Right hindlimb (tissue), 1 donor: ENCODE data around the gene SLC18B1.

ENCODE experiments used
- DNase-seq: peaks from one replicate; pipeline ENCODE4 v3.0.0-alpha.2; 2018

SLC18B1 gene

DNA sequence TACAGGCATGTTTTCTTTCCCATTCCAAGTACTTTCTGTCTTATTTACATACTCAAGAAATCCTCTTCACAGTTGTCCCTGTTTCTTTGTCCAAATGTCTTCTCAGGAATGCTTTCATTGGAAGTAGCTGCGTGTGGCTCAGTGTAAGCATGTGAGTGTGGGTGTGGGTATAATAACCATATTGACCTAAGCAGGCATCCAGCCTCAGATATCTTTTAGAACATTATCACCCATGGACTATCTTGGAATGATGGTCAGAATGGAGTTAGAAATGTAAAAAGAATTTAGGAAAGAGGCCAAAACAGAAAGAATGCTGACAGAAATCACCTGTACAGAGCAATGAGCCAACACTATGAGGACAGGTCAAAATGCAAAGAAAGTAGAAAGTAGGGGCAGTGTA, 57.2 kb downstream of the SLC18B1 start:
- DNase-seq = no peak

DNA sequence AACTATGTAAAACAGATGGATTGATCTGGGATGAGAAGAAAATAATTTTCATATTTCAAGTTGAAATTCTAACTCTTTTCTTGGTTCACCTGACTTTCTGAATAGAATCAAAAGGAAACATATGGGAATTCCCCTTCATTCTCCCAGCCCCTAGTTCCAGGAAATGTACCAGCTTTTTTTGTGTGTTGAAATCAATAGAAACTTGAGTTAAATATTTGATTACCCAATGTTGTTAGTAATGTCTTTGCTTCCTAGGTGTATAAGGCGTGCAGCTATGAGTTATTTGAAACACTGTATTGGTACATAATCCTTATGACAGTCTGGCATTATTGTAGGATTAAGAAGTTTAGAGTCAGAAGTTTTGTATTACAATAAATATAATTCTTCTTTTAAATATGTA, 62.2 kb downstream of the SLC18B1 start:
- no peak for DNase-seq

DNA sequence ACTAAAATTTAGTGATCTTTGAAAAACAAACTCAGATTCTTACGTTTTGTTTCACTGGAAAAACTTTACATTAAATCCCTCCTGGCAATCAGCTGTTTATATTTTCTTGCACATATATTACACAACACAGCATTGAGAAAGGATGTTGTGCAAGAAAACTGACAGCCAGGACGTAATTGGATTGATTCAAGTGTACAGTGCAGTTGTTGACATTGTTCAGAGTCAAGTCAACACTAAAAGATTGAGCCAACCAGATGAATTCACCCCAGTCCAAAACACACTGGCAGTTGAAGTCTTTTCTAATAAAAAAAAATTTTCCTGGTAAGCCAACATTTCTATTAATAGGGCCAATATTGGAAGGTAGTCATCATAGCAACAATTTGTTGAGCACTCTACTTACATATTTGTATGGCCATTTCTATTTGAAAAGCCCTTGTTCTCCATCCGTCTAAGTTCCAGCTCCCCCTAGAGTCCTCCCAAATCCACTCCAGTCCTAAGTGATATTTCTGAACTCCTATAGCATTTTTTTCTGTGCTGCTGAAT, 63.7 kb downstream of the SLC18B1 start:
- no peak for DNase-seq

DNA sequence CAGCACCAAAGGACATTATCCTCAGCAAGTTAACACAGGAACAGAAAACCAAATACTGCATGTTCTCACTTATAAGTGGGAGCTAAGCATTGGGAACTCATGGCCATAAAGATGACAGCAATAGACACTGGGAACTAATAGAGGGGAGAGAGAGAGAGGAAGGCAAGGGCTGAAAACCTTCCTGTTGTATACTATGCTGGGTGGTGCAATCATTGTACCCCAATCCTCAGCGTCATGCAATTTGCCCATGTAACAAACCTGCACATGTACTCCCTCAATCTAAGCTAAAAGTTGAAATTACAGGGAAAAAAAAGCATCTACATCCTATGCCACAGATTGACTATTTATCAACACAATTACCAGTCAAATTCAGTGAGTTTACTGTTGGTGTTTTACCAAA, 64.6 kb downstream of the SLC18B1 start:
- no peak for DNase-seq

DNA sequence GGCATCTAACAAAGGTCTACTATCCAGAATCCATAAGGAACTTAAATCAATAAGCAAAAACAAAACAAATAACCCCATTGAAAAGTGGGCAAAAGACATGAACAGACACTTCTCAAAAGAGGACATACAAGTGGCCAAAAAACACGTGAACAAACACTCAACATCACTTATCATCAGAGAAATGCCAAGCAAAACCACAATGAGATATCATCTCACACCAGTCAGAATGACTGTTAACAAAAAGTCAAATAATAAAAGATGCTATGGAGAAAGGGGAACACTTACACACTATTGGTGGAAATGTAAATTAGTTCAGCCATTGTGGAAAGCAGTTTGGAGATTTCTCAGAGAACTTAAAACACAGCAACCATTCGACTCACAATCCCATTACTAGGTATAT, 65.2 kb downstream of the SLC18B1 start:
- no peak for DNase-seq

DNA sequence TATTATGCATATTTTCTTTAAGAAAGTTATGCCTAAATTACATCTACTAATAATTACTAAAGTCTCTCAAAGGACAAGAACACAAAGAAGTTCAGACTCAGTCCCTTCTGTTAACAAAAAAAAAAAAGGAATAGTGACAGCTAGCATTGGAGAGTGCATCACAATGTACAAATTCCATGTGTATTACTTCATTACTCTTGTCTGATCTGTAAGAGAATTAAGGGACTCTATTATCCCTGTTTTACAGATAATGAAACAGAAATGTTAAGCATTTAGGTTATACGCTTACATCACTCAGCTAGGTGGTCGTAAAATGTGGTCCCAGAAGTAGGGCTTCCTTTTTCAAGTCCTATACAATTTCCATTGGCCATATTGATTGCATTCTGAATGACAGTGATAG, 67.4 kb downstream of the SLC18B1 start:
- no peak for DNase-seq

DNA sequence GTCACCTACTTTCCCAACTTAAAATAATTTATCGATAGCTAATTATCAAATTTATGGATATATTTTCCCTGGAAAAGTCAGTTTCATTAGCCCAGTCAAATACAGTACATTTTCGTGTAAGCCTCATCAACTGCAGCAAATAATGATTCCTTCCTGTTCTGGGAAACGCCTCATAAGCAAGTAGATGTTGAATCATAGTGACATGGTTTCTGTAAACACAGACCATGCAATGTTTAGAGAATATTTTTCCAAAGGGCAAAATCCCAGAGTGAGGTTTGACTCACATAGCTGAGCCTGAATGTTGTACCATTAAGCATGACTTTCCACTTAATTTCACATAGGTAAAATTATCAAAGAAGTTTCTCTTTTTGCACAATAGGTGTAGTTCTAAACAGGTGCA, 67.9 kb downstream of the SLC18B1 start:
- no peak for DNase-seq

DNA sequence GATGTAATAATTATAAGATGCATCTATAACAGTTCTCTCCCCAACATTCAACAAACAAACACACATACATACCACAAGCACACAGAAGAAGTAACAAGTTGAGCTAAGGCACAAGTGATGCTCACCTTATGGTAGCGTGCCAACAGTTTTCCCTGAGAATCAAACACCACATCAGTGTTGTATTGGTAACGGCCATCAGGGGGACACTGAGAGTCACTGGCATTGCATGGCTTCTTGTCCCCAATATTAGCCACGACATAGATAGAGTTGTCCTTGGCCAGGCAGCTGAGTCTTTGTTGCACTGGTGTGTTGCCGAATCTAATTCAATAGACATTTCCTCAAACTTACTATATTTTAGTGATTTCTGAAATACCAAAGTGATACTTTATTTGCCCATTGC, 69.8 kb downstream of the SLC18B1 start:
- no peak for DNase-seq

DNA sequence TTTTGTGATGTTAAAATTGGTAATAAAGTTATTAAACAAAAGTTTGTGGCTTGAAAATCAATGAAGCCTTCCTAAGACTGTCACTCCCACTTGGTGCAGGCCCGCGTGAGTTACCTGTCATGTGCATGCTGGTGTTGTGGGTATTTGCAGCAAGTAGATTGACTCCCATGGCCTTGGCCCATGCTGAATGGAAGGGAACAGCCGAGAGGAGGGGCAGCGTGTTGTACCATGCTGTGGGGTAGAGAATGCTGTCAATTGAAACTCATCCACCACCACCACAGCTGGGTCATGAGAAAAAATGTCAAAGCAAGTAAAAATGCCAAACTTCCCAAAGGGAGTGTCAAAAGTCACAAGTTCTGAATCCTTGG, 71.8 kb downstream of the SLC18B1 start:
- DNase-seq = no peak

DNA sequence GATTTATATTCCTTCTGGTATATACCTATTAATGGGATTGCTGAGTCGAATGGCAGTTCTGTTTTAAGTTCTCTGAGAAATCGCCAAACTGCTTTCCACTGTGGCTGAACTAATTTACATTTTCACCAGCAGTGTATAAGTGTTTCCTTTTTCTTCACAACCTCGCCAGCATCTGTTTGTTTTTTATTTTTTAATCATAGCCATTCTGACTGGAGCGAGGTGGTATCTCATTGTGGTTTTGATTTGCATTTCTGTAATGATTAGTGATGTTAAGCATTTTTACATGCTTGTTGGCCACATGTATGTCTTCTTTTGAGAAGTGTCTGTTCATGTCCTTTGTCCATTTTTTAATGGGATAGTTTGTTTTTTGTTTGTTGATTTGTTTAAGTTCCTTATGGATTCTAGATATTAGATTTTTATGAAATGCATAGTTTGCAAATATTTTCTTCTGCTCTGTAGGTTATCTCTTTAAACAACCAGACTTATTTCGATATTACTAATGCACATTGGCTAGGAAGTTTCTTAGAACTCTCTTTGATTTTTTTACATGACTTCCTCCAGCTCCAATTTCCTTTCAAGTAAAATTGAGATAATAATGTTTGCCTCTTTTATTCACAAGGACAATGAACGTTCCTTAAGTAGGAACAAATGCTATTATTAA, 72.4 kb downstream of the SLC18B1 start:
- no peak for DNase-seq

DNA sequence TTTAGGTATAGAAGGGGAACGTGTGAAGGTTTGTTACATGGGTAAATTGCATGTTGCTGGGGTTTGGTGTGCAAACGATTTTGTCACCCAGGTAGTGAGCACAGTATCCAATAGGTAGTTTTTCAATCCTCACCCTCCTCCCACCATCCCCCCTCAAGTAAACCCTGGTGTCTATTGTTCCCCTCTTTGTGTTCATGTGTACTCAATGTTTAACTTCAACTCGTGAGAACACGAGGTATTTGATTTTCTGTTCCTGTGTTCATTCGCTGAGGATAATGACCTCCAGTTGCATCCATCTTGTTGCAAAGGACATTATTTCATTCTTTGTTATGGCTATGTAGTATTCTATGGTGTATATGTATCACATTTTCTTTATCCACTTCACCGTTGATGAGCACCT, 73.0 kb downstream of the SLC18B1 start:
- DNase-seq = no peak

DNA sequence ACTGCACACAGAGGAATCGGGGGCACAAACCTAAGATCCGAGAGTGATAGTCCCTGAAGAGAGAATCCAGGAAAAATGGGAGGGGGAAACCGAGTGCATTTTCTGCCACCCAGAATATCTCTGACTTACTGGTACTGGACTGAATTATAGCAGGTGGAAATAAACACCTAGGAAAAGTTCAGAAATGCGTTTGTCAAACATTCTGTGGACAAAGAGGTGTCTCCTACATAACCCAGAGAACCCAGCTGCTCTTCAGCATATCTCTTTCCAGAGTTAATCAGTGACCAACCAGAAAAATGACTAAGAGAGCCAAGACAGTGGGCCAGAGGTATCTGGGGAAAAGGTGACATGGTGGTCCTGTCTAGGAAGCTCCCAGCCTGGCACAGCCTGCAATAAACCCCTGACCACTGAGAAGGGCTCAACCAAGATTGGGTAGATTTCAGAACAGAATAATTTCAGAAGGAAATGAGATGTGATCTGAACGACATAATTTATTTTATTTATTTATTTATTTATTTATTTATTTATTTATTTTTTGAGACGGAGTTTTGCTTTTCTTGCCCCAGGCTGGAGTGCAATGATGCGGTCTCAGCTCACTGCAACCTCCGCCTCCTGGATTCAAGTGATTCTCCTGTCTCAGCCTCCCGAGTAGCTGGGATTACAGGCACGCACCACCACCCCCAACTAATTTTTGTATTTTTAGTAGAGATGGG, 78.5 kb downstream of the SLC18B1 start:
- DNase-seq = no peak
